Thoracic aorta (tissue), 2 donors: ENCODE results near the gene MSI2. TPM values are rescaled to one million over a fixed set of nuclear protein-coding genes. Genes with fewer than 3 reads are reported as not detected.

Experiments used
- ATAC-seq: fragments of 150-250 bp; one replicate; pipeline ENCODE4 v1.8.0; 2017; ENCODE audit warnings: low read depth; ENCODE audit not compliant: insufficient number of reproducible peaks, low FRiP score
- DNase-seq: peaks from one replicate; pipeline ENCODE4 v3.0.0-alpha.2; 2020; ENCODE audit warnings: low spot score
- H3K27ac ChIP-seq, 2 donors: fragments of 200-600 bp; sonication (generic); 1 replicate in 1 of 2; 2 replicates in 1 of 2; pipeline ENCODE4 v1.5.1; 2016; ENCODE audit warnings: mild to moderate bottlenecking in 2 of 2, moderate library complexity in 2 of 2
- H3K27me3 ChIP-seq: fragments of 200-600 bp; sonication (generic); replicated peaks from 2 replicates; pipeline ENCODE4 v1.6.0; 2016; ENCODE audit warnings: mild to moderate bottlenecking; ENCODE audit not compliant: insufficient read depth
- H3K36me3 ChIP-seq: fragments of 200-600 bp; sonication (generic); one replicate; pipeline ENCODE4 v1.5.1; 2016
- H3K4me1 ChIP-seq, 2 donors: fragments of 200-600 bp; sonication (generic); 1 replicate in 1 of 2; 2 replicates in 1 of 2; pipeline versions ENCODE4 v1.5.1 to v1.6.0; 2016; ENCODE audit warnings: low read depth in 2 of 2, mild to moderate bottlenecking in 1 of 2; ENCODE audit not compliant: control insufficient read depth in 1 of 2
- H3K4me3 ChIP-seq: fragments of 200-600 bp; sonication (generic); 2 replicates; pipeline ENCODE4 v1.5.1; 2016; ENCODE audit warnings: mild to moderate bottlenecking
- H3K9me3 ChIP-seq: fragments of 200-600 bp; sonication (generic); 2 replicates; pipeline ENCODE4 v1.5.1; 2016
- total RNA-seq, 2 donors: library from RNA; depleted of rRNA; stranded (reverse); fragments of >200 nt; gene quantifications; one replicate each; pipeline versions ENCODE4 v1.1.0 to v1.2.3, GENCODE V29; 2016
- TF ChIP-seq, protein P1 (sequence below): fragments of 200-600 bp; sonication (generic); IDR thresholded peaks from one replicate; pipeline ENCODE4 v1.5.1; 2019; ENCODE audit warnings: antibody characterized with exemption

Gene MSI2
- total RNA-seq, 2 donors from 2014 or later: 32.1 to 46.2 TPM

DNA sequence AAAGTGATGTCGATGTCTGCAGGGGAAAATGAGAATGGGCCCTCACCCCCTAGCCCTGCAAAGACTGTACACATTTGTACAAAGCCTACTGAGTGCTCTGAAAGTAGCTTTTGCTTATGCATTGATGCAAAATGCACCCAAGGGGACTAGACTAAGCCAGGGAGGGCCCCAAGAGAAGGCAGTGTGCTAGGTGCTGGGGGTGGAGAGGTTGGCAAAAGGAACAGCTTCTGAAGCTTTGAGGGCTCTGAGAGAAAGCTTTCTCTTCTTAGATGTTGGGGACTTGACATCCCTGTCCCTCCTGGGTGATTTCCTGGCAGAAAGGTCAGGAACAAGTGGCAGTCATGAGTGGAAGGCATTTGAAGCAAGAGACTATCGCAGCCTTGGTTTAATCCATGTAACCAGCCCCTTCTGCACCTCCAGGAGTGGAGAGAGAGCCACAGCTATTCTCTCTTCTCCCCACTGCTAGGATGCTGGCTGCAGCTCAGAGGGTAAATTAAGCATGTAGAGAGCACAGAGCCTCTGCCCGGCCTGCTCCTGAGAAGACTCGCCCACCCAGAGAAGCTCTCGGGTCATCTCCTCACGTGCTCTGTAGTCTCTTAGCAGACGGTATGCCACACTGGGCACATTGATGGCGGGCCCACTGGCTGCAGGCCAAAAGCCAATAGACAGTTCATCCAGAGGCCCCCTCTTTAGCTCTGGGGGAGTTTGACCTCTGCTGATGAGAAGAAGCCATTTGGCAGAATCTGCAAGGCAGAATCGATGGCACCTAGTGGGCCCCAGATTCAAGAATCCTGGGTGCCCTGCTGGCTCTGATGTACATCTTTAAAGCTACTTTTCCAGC lies 221.4 kb downstream of the MSI2 start:
- DNase-seq (no peak), ATAC-seq (no peak)
- Histone ChIP-seq H3K27me3 (no peaks in the 10 kb centered on the region), H3K4me3 (no peak overlapping the region), H3K36me3 (no peaks in the 10 kb centered on the region), H3K4me1 (peaks cover 14 to 53% of the 10 kb centered on the region in 2 donors), H3K9me3 (no peaks in the 10 kb centered on the region), H3K27ac (no peak overlapping the region)
- TF ChIP-seq, protein P1, sequence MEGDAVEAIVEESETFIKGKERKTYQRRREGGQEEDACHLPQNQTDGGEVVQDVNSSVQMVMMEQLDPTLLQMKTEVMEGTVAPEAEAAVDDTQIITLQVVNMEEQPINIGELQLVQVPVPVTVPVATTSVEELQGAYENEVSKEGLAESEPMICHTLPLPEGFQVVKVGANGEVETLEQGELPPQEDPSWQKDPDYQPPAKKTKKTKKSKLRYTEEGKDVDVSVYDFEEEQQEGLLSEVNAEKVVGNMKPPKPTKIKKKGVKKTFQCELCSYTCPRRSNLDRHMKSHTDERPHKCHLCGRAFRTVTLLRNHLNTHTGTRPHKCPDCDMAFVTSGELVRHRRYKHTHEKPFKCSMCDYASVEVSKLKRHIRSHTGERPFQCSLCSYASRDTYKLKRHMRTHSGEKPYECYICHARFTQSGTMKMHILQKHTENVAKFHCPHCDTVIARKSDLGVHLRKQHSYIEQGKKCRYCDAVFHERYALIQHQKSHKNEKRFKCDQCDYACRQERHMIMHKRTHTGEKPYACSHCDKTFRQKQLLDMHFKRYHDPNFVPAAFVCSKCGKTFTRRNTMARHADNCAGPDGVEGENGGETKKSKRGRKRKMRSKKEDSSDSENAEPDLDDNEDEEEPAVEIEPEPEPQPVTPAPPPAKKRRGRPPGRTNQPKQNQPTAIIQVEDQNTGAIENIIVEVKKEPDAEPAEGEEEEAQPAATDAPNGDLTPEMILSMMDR: no peak

DNA sequence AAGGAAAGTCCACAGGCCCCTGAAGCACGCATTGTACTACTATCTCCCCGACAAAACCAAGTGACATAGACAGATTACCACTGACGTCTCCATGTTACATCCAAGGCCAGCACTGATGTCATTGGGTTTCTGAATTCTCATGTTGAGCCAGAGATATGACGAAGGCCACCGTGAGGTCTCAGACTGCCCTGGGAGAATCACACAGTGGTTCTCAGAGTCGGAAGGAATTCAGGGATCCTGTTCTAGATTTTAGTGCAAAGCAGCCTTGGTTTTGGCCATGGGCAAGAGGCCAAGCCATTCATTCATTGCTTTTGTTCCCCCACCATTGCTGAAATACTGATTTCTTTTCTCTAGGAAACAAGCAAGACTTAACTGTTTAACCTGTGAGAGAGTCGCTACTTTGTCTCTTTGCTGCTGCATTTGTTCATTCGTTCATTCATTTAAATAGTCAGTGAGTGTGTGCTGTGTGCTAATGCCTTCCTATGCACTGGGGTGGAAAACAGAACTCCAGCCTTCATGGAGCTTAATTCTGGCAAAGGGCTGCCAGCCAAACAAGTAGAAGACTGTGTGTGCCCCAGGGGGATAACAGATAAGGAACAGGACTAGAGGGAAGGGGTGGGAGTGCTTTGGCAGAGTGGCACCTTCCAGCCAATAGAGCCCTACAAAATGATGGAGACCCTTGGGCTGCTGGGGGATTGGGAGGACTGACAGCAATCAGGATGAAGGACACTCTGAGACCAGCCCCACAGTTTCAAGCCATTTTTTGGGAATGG lies 222.3 kb downstream of the MSI2 start:
- Histone ChIP-seq H3K9me3 (no peaks in the 10 kb centered on the region), H3K27ac (no peak overlapping the region), H3K27me3 (no peaks in the 10 kb centered on the region), H3K4me1 (peaks cover 7 to 52% of the 10 kb centered on the region in 2 donors), H3K36me3 (no peaks in the 10 kb centered on the region), H3K4me3 (no peak overlapping the region)
- TF ChIP-seq, protein P1: no peak
- ATAC-seq (no peak), DNase-seq (no peak)

DNA sequence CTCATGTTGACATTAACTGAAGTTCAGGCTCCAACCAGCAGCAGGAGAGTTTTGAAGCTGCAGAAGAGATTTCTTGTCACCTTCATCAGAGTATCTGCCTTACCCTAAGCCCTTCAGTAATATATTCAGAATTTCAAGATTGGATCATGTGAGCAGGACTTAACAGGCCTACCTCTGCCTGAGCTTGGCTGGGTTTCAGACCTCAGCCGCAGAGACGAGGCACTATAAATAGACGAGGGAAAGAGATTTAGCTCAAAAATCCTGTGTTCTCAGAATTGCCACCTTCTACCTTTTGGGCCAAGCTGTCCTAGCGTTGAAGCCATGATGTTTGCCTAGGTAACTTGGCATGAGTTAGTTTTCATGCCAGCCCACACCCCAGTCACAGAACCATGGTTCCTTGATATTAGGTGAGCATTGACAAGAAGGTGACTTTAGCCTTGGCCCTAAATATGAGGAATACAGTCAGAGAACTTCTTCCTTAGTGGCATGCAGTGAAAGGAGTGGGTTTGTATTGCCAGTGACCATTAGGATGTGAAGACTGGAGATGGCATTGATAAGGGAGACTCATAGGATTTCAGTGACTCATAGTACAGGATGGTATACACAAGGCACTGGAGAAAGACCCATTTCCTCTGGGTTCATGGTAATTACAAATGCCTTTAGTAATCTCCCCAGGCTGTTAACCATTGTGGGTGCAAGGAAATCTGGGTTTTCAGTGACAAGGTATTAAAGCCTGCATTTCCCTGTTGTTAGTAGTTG lies 224.3 kb downstream of the MSI2 start:
- H3K4me1 ChIP-seq: peaks cover 10 to 50% of the 10 kb centered on the region in 2 donors
- no peak for DNase-seq

DNA sequence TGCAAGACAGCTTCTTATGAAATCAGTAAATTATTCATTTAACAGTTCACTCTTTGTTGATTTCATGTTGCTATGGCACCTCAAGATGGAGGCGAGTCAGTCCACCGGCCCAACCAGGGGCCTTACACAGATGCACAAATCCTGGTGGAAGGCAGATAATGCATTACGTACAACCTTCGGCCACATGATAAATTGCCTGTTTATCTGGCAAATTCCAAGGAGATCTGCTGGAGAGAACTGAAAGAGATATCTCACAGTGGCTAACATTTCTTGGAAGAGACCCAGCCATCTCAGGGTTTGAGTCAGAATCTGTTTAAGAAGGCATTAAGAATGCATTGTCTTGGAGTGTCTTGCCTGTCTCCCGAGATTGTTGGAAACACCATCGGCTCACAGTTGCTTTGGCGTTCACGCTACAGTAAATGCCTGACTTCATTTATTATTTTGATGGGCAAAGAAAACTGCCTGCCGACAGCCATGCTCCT lies 225.6 kb downstream of the MSI2 start:
- H3K4me3 ChIP-seq: no peak overlapping the region
- H3K9me3 ChIP-seq: no peaks in the 10 kb centered on the region
- H3K36me3 ChIP-seq: no peaks in the 10 kb centered on the region
- no peak for DNase-seq
- TF ChIP-seq, protein P1: no peak
- peaks cover 20 to 64% of the 10 kb centered on the region in 2 donors for H3K4me1 ChIP-seq
- peak overlapping the region in 1 of 2 donors; percentile 14 for H3K27ac ChIP-seq
- ATAC-seq: no peak
- H3K27me3 ChIP-seq: no peaks in the 10 kb centered on the region

More for the DNA sequence above, 224.3 kb downstream of the MSI2 start:
- ATAC-seq: no peak
- Histone ChIP-seq H3K27me3 (no peaks in the 10 kb centered on the region), H3K36me3 (no peaks in the 10 kb centered on the region), H3K27ac (peak overlapping the region in 1 of 2 donors; percentile 58), H3K4me3 (no peak overlapping the region), H3K9me3 (no peaks in the 10 kb centered on the region)
- TF ChIP-seq, protein P1: no peak
